SK-N-SH (cell line): ENCODE measurements around the gene TNFSF11. TPM values are rescaled to one million over a fixed set of nuclear protein-coding genes. Genes with fewer than 3 reads are reported as not detected.

Experiments
- CTCF ChIA-PET: fragments of 300-600, 350-600 bp; formaldehyde crosslinking; extraction: SDS; loops from one replicate; lab custom pipeline; 2021; lab: Yijun Ruan, JAX
- POLR2A ChIA-PET: fragments of 350-600 bp; sonication (Branson Sonifier 250); formaldehyde crosslinking; extraction: SDS; loops from one replicate; lab custom pipeline; 2020; ENCODE audit warnings: antibody characterized with exemption, inconsistent platforms; lab: Yijun Ruan, JAX
- DNase-seq: peaks from one replicate; pipeline ENCODE4 v3.0.0; 2012
- H2AFZ ChIP-seq: fragments of 200-600 bp; sonication (generic); 2 replicates; pipeline ENCODE4 v1.8.1; 2016; ENCODE audit warnings: antibody characterized with exemption, mild to moderate bottlenecking, low read depth
- H3F3A ChIP-seq: fragments of 200-600 bp; sonication (generic); replicated peaks from 2 replicates; pipeline ENCODE3; 2016; ENCODE audit warnings: antibody characterized with exemption, mild to moderate bottlenecking; ENCODE audit not compliant: insufficient read depth
- H3K27ac ChIP-seq, 2 experiments: fragments of 200-500 bp in 1 of 2; fragments of 200-600 bp in 1 of 2; sonication (Bioruptor generic) in 1 of 2; sonication (generic), shearing (Covaris generic) in 1 of 2; 2 replicates each; pipeline versions ENCODE4 v1.5.1 to v1.6.1; 2014 to 2016; ENCODE audit warnings: low read depth in 2 of 2, inconsistent platforms in 1 of 2, low read length in 1 of 2, mild to moderate bottlenecking in 1 of 2, mixed read lengths in 1 of 2
- H3K27me3 ChIP-seq: fragments of 200-600 bp; sonication (generic), shearing (Covaris generic); 2 replicates; pipeline ENCODE4 v1.6.1; 2016; ENCODE audit warnings: mixed run types; ENCODE audit not compliant: insufficient read depth
- H3K36me3 ChIP-seq, 2 experiments: fragments of 200-500 bp in 1 of 2; fragments of 200-600 bp in 1 of 2; sonication (Bioruptor generic) in 1 of 2; sonication (generic) in 1 of 2; replicated peaks in 1 of 2; 2 replicates each; pipeline versions ENCODE3 to v1.5.1; 2014 to 2016; ENCODE audit warnings: low read length in 1 of 2, mild to moderate bottlenecking in 1 of 2; ENCODE audit not compliant: insufficient read depth in 2 of 2, control insufficient read depth in 1 of 2
- H3K4me1 ChIP-seq, 2 experiments: fragments of 200-500 bp in 1 of 2; fragments of 200-600 bp in 1 of 2; sonication (Bioruptor generic) in 1 of 2; sonication (generic), shearing (Covaris generic) in 1 of 2; 2 replicates each; pipeline versions ENCODE4 v1.5.1 to v1.6.1; 2014 to 2016; ENCODE audit warnings: low read depth in 1 of 2, low read length in 1 of 2, mixed run types in 1 of 2; ENCODE audit not compliant: insufficient read depth in 2 of 2, control insufficient read depth in 1 of 2
- H3K4me2 ChIP-seq: fragments of 200-600 bp; sonication (generic), shearing (Covaris generic); 2 replicates; pipeline ENCODE4 v1.6.1; 2017; ENCODE audit warnings: mixed run types
- H3K4me3 ChIP-seq, 2 experiments: fragments of 200-500 bp in 1 of 2; fragments of 200-600 bp in 1 of 2; sonication (Bioruptor generic) in 1 of 2; sonication (generic), shearing (Covaris generic) in 1 of 2; 2 replicates each; pipeline versions ENCODE4 v1.5.1 to v1.8.1; 2014 to 2016; ENCODE audit warnings: low read depth in 2 of 2, inconsistent platforms in 1 of 2, low read length in 1 of 2, mild to moderate bottlenecking in 1 of 2, mixed read lengths in 1 of 2, moderate library complexity in 1 of 2
- H3K79me2 ChIP-seq: fragments of 200-600 bp; sonication (generic); 2 replicates; pipeline ENCODE4 v1.8.1; 2017; ENCODE audit warnings: mild to moderate bottlenecking; ENCODE audit not compliant: insufficient read depth
- H3K9ac ChIP-seq: fragments of 200-600 bp; sonication (generic); 2 replicates; pipeline ENCODE4 v1.6.1; 2017; ENCODE audit warnings: mixed run types
- H3K9me2 ChIP-seq: fragments of 200-600 bp; sonication (generic); 2 replicates; pipeline ENCODE4 v1.6.1; 2017; ENCODE audit warnings: mixed run types
- H3K9me3 ChIP-seq: fragments of 200-600 bp; sonication (generic); 2 replicates; pipeline ENCODE4 v1.6.1; 2017; ENCODE audit warnings: mixed run types, mild to moderate bottlenecking, moderate library complexity
- H4K20me1 ChIP-seq: fragments of 200-600 bp; sonication (generic); 2 replicates; pipeline ENCODE4 v1.6.1; 2017; ENCODE audit warnings: mild to moderate bottlenecking, mixed run types; ENCODE audit not compliant: insufficient read depth
- CTCF ChIP-seq: fragments of 200-600 bp; sonication (generic); IDR thresholded peaks from 2 replicates; pipeline ENCODE4 v1.6.1; 2017; ENCODE audit warnings: antibody characterized with exemption, mild to moderate bottlenecking, moderate library complexity
- MAX ChIP-seq: IDR thresholded peaks from 2 replicates; pipeline ENCODE4 v1.4.0; 2012; ENCODE audit warnings: low read depth
- MEF2A ChIP-seq: IDR thresholded peaks from 2 replicates; pipeline ENCODE4 v1.4.0; 2012; ENCODE audit warnings: low read depth, borderline replicate concordance
- NFIC ChIP-seq: IDR thresholded peaks from 2 replicates; pipeline ENCODE4 v1.4.0; 2012; ENCODE audit warnings: borderline replicate concordance
- NRF1 ChIP-seq: IDR thresholded peaks from 2 replicates; pipeline ENCODE4 v1.6.1; 2012; ENCODE audit warnings: low read depth, mild to moderate bottlenecking, low read length
- PBX3 ChIP-seq: IDR thresholded peaks from 2 replicates; pipeline ENCODE4; 2012
- RCOR1 ChIP-seq: fragments of 150-350 bp; IDR thresholded peaks from 2 replicates; pipeline ENCODE4 v1.6.1; 2017; ENCODE audit warnings: antibody characterized with exemption, low read length
- USF1 ChIP-seq: IDR thresholded peaks from 2 replicates; pipeline ENCODE4 v1.4.0; 2012; ENCODE audit warnings: low read depth, borderline replicate concordance
- USF2 ChIP-seq: fragments of 150-350 bp; IDR thresholded peaks from 2 replicates; pipeline ENCODE4 v1.6.1; 2017; ENCODE audit warnings: antibody characterized with exemption, low read length, low read depth, borderline replicate concordance
- WGBS: methylation state at CpG from one replicate; pipeline ENCODE4 v1.1.6; 2017; ENCODE audit warnings: low lambda C conversion rate; 5-methylcytosine and 5-hydroxymethylcytosine counted together
- polyA plus RNA-seq, 3 experiments: library from polyadenylated mRNA; depleted of rRNA; stranded (reverse); fragments of >200 nt; gene quantifications; 2 replicates each; pipeline ENCODE4 v1.2.3, GENCODE V29; 2012

The TNFSF11 gene
- polyA plus RNA-seq, 1 of the 3 experiments (the other 2 are of a cell fraction), result not detected

- H2AFZ ChIP-seq, result no peak overlapping the region
- H3F3A ChIP-seq, result no peaks in the 10 kb centered on the region
- H3K9ac ChIP-seq, result no peak overlapping the region
- 66% methylated on average over 8 of the region's 8 CpGs for WGBS
- H3K4me2 ChIP-seq, result no peak overlapping the region
- no peaks in the 10 kb centered on the region for H3K36me3 ChIP-seq
- H3K27ac ChIP-seq, result no peak overlapping the region
- peaks cover 21% of the 10 kb centered on the region; the same call in 1 of the 2 replicates for H3K27me3 ChIP-seq
- CTCF ChIA-PET, result interaction anchor here (0.6 kb wide), 1 partner anchor 616 kb away, joined by 3 read pairs; no protein-coding TSS in a partner anchor
- DNase-seq, result no peak
- POLR2A ChIA-PET, result no interaction called here
- TF ChIP-seq RCOR1, result no peak
- no peak for TF ChIP-seq USF1
- no peak for TF ChIP-seq PBX3
- no peak for TF ChIP-seq USF2
- no peak for TF ChIP-seq MAX
- TF ChIP-seq NFIC, result no peak
- TF ChIP-seq CTCF, result no peak
- no peak for TF ChIP-seq NRF1
- TF ChIP-seq MEF2A, result no peak
- TF ChIP-seq, all 33 proteins: peak for 0
- H3K79me2 ChIP-seq, result no peaks in the 10 kb centered on the region
- H4K20me1 ChIP-seq, result no peaks in the 10 kb centered on the region
- no peaks in the 10 kb centered on the region for H3K4me1 ChIP-seq
- no peaks in the 10 kb centered on the region for H3K9me2 ChIP-seq
- no peak overlapping the region for H3K4me3 ChIP-seq
- H3K9me3 ChIP-seq, result no peaks in the 10 kb centered on the region
Measured at GRCh38 chr13:42592915-42593900, 19.3 kb downstream of the TNFSF11 start.
